ENCODE results near the gene UNCX. TPM values are rescaled to one million over a fixed set of nuclear protein-coding genes. Genes with fewer than 3 reads are reported as not detected.

The UNCX gene
- total and polyA plus RNA-seq, 9 of the 15 experiments (the other 6 are each of a cell fraction or from before 2014, with no cell fraction given), result not detected

GRCh38 chr7:1225441-1226185 is 7.1 kb upstream of the UNCX start (continued):
- peak; percentile 86 for TF ChIP-seq REST (IDR thresholded peaks at IDR 0.05; ENCODE audit: borderline replicate concordance)
- no peak for TF ChIP-seq REST (CRISPR knock-in tag; IDR thresholded peaks at IDR 0.05; ENCODE audit: low read depth)
- peak; percentile 43 for TF ChIP-seq HMGN3 (IDR thresholded peaks at IDR 0.05; ENCODE audit: borderline replicate concordance, extremely low read depth, insufficient read length, low read depth, low read length)
- TF ChIP-seq, protein P1, sequence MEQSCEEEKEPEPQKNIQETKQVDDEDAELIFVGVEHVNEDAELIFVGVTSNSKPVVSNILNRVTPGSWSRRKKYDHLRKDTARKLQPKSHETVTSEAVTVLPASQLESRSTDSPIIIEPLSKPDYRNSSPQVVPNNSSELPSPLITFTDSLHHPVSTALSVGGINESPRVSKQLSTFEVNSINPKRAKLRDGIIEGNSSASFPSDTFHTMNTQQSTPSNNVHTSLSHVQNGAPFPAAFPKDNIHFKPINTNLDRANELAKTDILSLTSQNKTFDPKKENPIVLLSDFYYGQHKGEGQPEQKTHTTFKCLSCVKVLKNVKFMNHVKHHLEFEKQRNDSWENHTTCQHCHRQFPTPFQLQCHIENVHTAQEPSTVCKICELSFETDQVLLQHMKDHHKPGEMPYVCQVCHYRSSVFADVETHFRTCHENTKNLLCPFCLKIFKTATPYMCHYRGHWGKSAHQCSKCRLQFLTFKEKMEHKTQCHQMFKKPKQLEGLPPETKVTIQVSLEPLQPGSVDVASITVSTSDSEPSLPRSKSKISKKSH (CRISPR knock-in tag; IDR thresholded peaks at IDR 0.05), result no peak
- TF ChIP-seq CTCFL (IDR thresholded peaks at IDR 0.05; ENCODE audit: borderline replicate concordance, insufficient read depth, low read depth, low read length, poor library complexity, severe bottlenecking), result peak; percentile 47
- peak; percentile 78 to 89 for TF ChIP-seq RAD21 (CRISPR knock-in tag; conservative IDR thresholded peaks at IDR 0.05 in 1 of 2, IDR thresholded peaks at IDR 0.05 in 1 of 2)
- no peak for TF ChIP-seq ERF (CRISPR knock-in tag; IDR thresholded peaks at IDR 0.05)
- peak; percentile 73; the same call in 1 of the 2 replicates for TF ChIP-seq RB1 (IDR thresholded peaks at IDR 0.05; ENCODE audit: low read depth)
- TF ChIP-seq ZNF24 (IDR thresholded peaks at IDR 0.05), result peak; percentile 98
- peak; percentile 77 to 89 (median 88) for TF ChIP-seq CTCF (IDR thresholded peaks at IDR 0.05 in 2 of 3, conservative IDR thresholded peaks at IDR 0.05 in 1 of 3; ENCODE audit: insufficient read depth in 2 of 3, low read depth in 1 of 3, low read length in 3 of 3)
- peak; percentile 29; the same call in 1 of the 2 replicates for TF ChIP-seq CXXC5 (CRISPR knock-in tag; IDR thresholded peaks at IDR 0.05)
- peak; percentile 60; the same call in 1 of the 2 replicates for TF ChIP-seq ZBTB7A (IDR thresholded peaks at IDR 0.05; ENCODE audit: borderline replicate concordance, control insufficient read depth, low read depth, low read length)
